HCT116 (cell line): Measurements from ENCODE around the gene CFAP74. TPM values are rescaled to one million over a fixed set of nuclear protein-coding genes. Genes with fewer than 3 reads are reported as not detected.

Source experiments
- ATAC-seq: fragments of 200-7000 bp; cut with Tn5 transposase; 2 replicates; pipeline ENCODE4 v1.9.1; 2020; ENCODE audit warnings: mild to moderate bottlenecking, moderate library complexity
- BruUV-seq: library from RNA; stranded (reverse); fragments of 400-500 nt; replicated peaks from 2 replicates; lab custom pipeline; 2021; lab: Mats Ljungman, UMichigan
- CTCF ChIA-PET: fragments of 300-600 bp; sonication (Branson Sonifier 250); formaldehyde crosslinking; loops from one replicate; lab custom pipeline; 2021; ENCODE audit warnings: antibody characterized with exemption; lab: Charles Lee
- POLR2A ChIA-PET: fragments of 300-600, 350-600 bp; sonication (Branson Sonifier 250); formaldehyde crosslinking; loops from one replicate; lab custom pipeline; 2021; ENCODE audit warnings: antibody characterized with exemption; lab: Charles Lee
- RAD21 ChIA-PET, 2 experiments: fragments of 300-600 bp; sonication (Branson Sonifier 250); formaldehyde crosslinking; loops; one replicate each; lab custom pipeline; 2023; ENCODE audit warnings: low total read pairs in 2 of 2; ENCODE audit not compliant: uncharacterized antibody in 2 of 2, unreplicated experiment in 2 of 2, low non-redundant PET in 1 of 2; lab: Charles Lee
- DNase-seq: peaks from one replicate; pipeline ENCODE4 v3.0.0-alpha.2; 2010; ENCODE audit warnings: low read depth, low spot score
- H2AFZ ChIP-seq: fragments of 200-600 bp; shearing (Covaris generic), sonication (generic); 2 replicates; pipeline ENCODE4 v1.6.1; 2017; ENCODE audit warnings: low read depth, mixed run types, mixed read lengths, antibody characterized with exemption, low read length; ENCODE audit not compliant: poor library complexity, severe bottlenecking
- H3K27ac ChIP-seq: 2 replicates; pipeline ENCODE4 v1.5.1; 2012; ENCODE audit warnings: low read depth, low read length
- H3K27me3 ChIP-seq: fragments of 200-600 bp; sonication (generic); 2 replicates; pipeline ENCODE4 v1.6.1; 2016; ENCODE audit warnings: mixed run types, low read length, mixed read lengths; ENCODE audit not compliant: insufficient read depth
- H3K36me3 ChIP-seq, 2 experiments: fragments of 200-500 bp in 1 of 2; fragments of 200-600 bp in 1 of 2; sonication (Bioruptor generic) in 1 of 2; sonication (generic) in 1 of 2; 2 replicates each; pipeline versions ENCODE4 v1.5.1 to v1.6.1; 2014 to 2016; ENCODE audit warnings: low read length in 2 of 2, inconsistent platforms in 1 of 2, mixed read lengths in 1 of 2, mixed run types in 1 of 2; ENCODE audit not compliant: insufficient read depth in 2 of 2, control insufficient read depth in 1 of 2
- H3K4me1 ChIP-seq, 2 experiments: fragments of 200-600 bp in 1 of 2; sonication (generic) in 1 of 2; 2 replicates each; pipeline versions ENCODE4 v1.5.1 to v1.6.1; 2012 to 2017; ENCODE audit warnings: low read length in 2 of 2, inconsistent platforms in 1 of 2, mild to moderate bottlenecking in 1 of 2, mixed read lengths in 1 of 2, mixed run types in 1 of 2, moderate library complexity in 1 of 2; ENCODE audit not compliant: insufficient read depth in 2 of 2, control insufficient read depth in 1 of 2
- H3K4me2 ChIP-seq: fragments of 200-600 bp; sonication (generic); 2 replicates; pipeline ENCODE4 v1.6.1; 2017; ENCODE audit warnings: mixed run types, low read length, mixed read lengths
- H3K4me3 ChIP-seq, 2 experiments: fragments of 200-600 bp in 1 of 2; sonication (generic) in 1 of 2; replicated peaks in 1 of 2; 2 replicates each; pipeline ENCODE4 v1.5.1; 2011 to 2016; ENCODE audit warnings: low read length in 2 of 2, control low read depth in 1 of 2, low read depth in 1 of 2, mild to moderate bottlenecking in 1 of 2, mixed read lengths in 1 of 2, mixed run types in 1 of 2
- H3K79me2 ChIP-seq: fragments of 200-600 bp; sonication (generic); 2 replicates; pipeline ENCODE4 v1.6.1; 2017; ENCODE audit warnings: mild to moderate bottlenecking, mixed run types, low read length, moderate library complexity, mixed read lengths; ENCODE audit not compliant: insufficient read depth
- H3K9ac ChIP-seq: fragments of 200-600 bp; sonication (generic); 2 replicates; pipeline ENCODE4 v1.6.1; 2016; ENCODE audit warnings: low read length, mixed read lengths
- H3K9me2 ChIP-seq: fragments of 200-600 bp; sonication (generic), shearing (Covaris generic); 2 replicates; pipeline ENCODE4 v1.6.1; 2017; ENCODE audit warnings: mixed run types, mild to moderate bottlenecking, moderate library complexity; ENCODE audit not compliant: insufficient read depth
- H3K9me3 ChIP-seq, 2 experiments: fragments of 200-500 bp in 1 of 2; fragments of 200-600 bp in 1 of 2; sonication (Bioruptor generic) in 1 of 2; sonication (generic) in 1 of 2; 2 replicates each; pipeline ENCODE4 v1.6.1; 2014 to 2017; ENCODE audit warnings: low read length in 2 of 2, mixed read lengths in 2 of 2, inconsistent platforms in 1 of 2, low read depth in 1 of 2, mild to moderate bottlenecking in 1 of 2, mixed run types in 1 of 2, moderate library complexity in 1 of 2; ENCODE audit not compliant: control insufficient read depth in 1 of 2, insufficient read depth in 1 of 2
- H4K20me1 ChIP-seq: fragments of 200-600 bp; sonication (generic), shearing (Covaris generic); 2 replicates; pipeline ENCODE4 v1.6.1; 2017; ENCODE audit warnings: mixed run types, mild to moderate bottlenecking, moderate library complexity; ENCODE audit not compliant: insufficient read depth
- ATF3 ChIP-seq: IDR thresholded peaks from 2 replicates; pipeline ENCODE4 v1.6.1; 2012
- CBX3 ChIP-seq: IDR thresholded peaks from 2 replicates; pipeline ENCODE4 v1.6.1; 2012; ENCODE audit warnings: low read depth
- CEBPB ChIP-seq: IDR thresholded peaks from 2 replicates; pipeline ENCODE4 v1.6.1; 2012; ENCODE audit warnings: low read depth
- CTCF ChIP-seq, 3 experiments: fragments of 200-600 bp in 1 of 3; sonication (generic) in 1 of 3; IDR thresholded peaks in 2 of 3; conservative IDR thresholded peaks in 1 of 3; 2 replicates each; pipeline ENCODE4 v1.5.1; 2012 to 2017; ENCODE audit warnings: low read depth in 2 of 3, low read length in 2 of 3, antibody characterized with exemption in 1 of 3, borderline replicate concordance in 1 of 3, control low read depth in 1 of 3, mild to moderate bottlenecking in 1 of 3, mixed read lengths in 1 of 3, mixed run types in 1 of 3, moderate library complexity in 1 of 3; ENCODE audit not compliant: insufficient read depth in 1 of 3
- EGR1 ChIP-seq: IDR thresholded peaks from 2 replicates; pipeline ENCODE4 v1.6.1; 2012; ENCODE audit warnings: low read depth
- ELF1 ChIP-seq: IDR thresholded peaks from 2 replicates; pipeline ENCODE4 v1.6.1; 2012; ENCODE audit warnings: low read depth, borderline replicate concordance
- EZH2 ChIP-seq: fragments of 200-600 bp; sonication (generic); IDR thresholded peaks from 2 replicates; pipeline ENCODE4 v1.6.1; 2017; ENCODE audit warnings: antibody characterized with exemption, mixed run types
- EZH2phosphoT487 ChIP-seq: fragments of 200-600 bp; IDR thresholded peaks from 2 replicates; pipeline ENCODE4 v1.6.1; 2018; ENCODE audit warnings: antibody characterized with exemption, borderline replicate concordance
- JUND ChIP-seq: IDR thresholded peaks from 2 replicates; pipeline ENCODE4 v1.6.1; 2012
- MAX ChIP-seq: IDR thresholded peaks from 2 replicates; pipeline ENCODE4 v1.6.1; 2012
- POLR2A ChIP-seq: IDR thresholded peaks from 2 replicates; pipeline ENCODE4 v1.7.0; 2011; ENCODE audit warnings: borderline replicate concordance; ENCODE audit not compliant: insufficient read depth, insufficient read length; ENCODE audit errors: extremely low read depth
- POLR2AphosphoS5 ChIP-seq: IDR thresholded peaks from 2 replicates; pipeline ENCODE4 v1.6.1; 2011; ENCODE audit warnings: mild to moderate bottlenecking, low read depth, low read length, moderate library complexity
- RAD21 ChIP-seq: IDR thresholded peaks from 2 replicates; pipeline ENCODE4 v1.6.1; 2012; ENCODE audit warnings: low read depth, mild to moderate bottlenecking
- REST ChIP-seq: IDR thresholded peaks from 2 replicates; pipeline ENCODE4 v1.6.1; 2012; ENCODE audit warnings: low read depth
- SP1 ChIP-seq: IDR thresholded peaks from 2 replicates; pipeline ENCODE4 v1.6.1; 2012; ENCODE audit warnings: low read depth
- SRF ChIP-seq: IDR thresholded peaks from 2 replicates; pipeline ENCODE4 v1.6.1; 2012; ENCODE audit warnings: low read depth
- ZBTB33 ChIP-seq: IDR thresholded peaks from 2 replicates; pipeline ENCODE4 v1.6.1; 2011; ENCODE audit warnings: mild to moderate bottlenecking, low read length, moderate library complexity; ENCODE audit not compliant: insufficient replicate concordance; ENCODE audit errors: extremely low read depth
- ZFX ChIP-seq: fragments of 450-650 bp; IDR thresholded peaks from 2 replicates; pipeline ENCODE4 v1.6.1; 2017
- ZNF274 ChIP-seq: fragments of 200-500 bp; sonication (Bioruptor generic); IDR thresholded peaks from 2 replicates; pipeline ENCODE4 v1.6.1; 2014; ENCODE audit warnings: mild to moderate bottlenecking, low read depth, low read length, inconsistent platforms
- intact Hi-C: fragments of 100-400 bp; cut with micrococcal nuclease; formaldehyde crosslinking; loops from 2 replicates; pipeline ENCODE4 v1.10.0; 2022
- total RNA-seq: library from RNA; stranded (reverse); gene quantifications from one replicate; pipeline ENCODE4 v1.2.1, GENCODE V29; 2021; ENCODE audit not compliant: unreplicated experiment

Gene CFAP74
- total RNA-seq, 1 experiment from 2014 or later = 4.9 TPM

- intact Hi-C loops = no loop called here
- no peak overlapping the region for H2AFZ ChIP-seq
- peaks cover 11 to 29% of the 10 kb centered on the region in 2 experiments for H3K4me1 ChIP-seq
- no TSS peak for BruUV-seq
- no peaks in the 10 kb centered on the region for H3K27me3 ChIP-seq
- ATAC-seq (no peak), DNase-seq (no peak)
- RAD21 ChIA-PET = no interaction called here
- H3K9ac ChIP-seq = no peak overlapping the region
- TF ChIP-seq RAD21 (no peak), ATF3 (no peak), EZH2 (no peak), EZH2phosphoT487 (no peak), REST (no peak), POLR2AphosphoS5 (no peak), ELF1 (no peak), MAX (no peak), CBX3 (no peak), CEBPB (no peak), ZNF274 (no peak), SRF (no peak), EGR1 (no peak), SP1 (no peak), ZFX (no peak), ZBTB33 (no peak), JUND (no peak), POLR2A (no peak), CTCF (IDR thresholded peaks at IDR 0.05 in 2 of 3, conservative IDR thresholded peaks at IDR 0.05 in 1 of 3; ENCODE audit: borderline replicate concordance in 1 of 3, insufficient read depth in 1 of 3, low read depth in 2 of 3, low read length in 2 of 3) (no peak)
- H3K36me3 ChIP-seq = no peaks in the 10 kb centered on the region
- no peaks in the 10 kb centered on the region for H3K9me2 ChIP-seq
- peak overlapping the region; percentile 69; the same call in 1 of the 2 replicates for H3K27ac ChIP-seq
- no peak overlapping the region for H3K4me2 ChIP-seq
- no peaks in the 10 kb centered on the region for H3K9me3 ChIP-seq
- H3K79me2 ChIP-seq = 0 out of 2 replicates have a peak, but pooled peaks cover 8% of the 10 kb centered on the region
- CTCF ChIA-PET = interaction anchor here (1.5 to 2.1 kb wide), 2 partner anchors 12 to 124 kb away, joined by 4 to 6 read pairs; no protein-coding TSS in a partner anchor
- no peaks in the 10 kb centered on the region for H4K20me1 ChIP-seq
- H3K4me3 ChIP-seq = no peak overlapping the region
- POLR2A ChIA-PET = no interaction called here
Observed at GRCh38 chr1:1920608-1921458, 82.8 kb downstream of the CFAP74 start.
